ENCODE data around the gene UBE2E1.
"Not testable (repeated sequence)": the region's sequence is repeated elsewhere in the genome, so short reads cannot be mapped to it uniquely, and the experiment has no call there.

The UBE2E1 gene

GRCh38 chr3:23894254-23895061 lies 88.7 kb downstream of the UBE2E1 start:
- DNase-seq (ENCODE audit: low read depth), result no peak
- no peak for TF ChIP-seq CTCF (IDR thresholded peaks at IDR 0.05; ENCODE audit: insufficient read depth, low read depth, low read length, missing control alignments)
- H3K4me3 ChIP-seq (ENCODE audit: low read depth, low read length), result no peak overlapping the region

DNA sequence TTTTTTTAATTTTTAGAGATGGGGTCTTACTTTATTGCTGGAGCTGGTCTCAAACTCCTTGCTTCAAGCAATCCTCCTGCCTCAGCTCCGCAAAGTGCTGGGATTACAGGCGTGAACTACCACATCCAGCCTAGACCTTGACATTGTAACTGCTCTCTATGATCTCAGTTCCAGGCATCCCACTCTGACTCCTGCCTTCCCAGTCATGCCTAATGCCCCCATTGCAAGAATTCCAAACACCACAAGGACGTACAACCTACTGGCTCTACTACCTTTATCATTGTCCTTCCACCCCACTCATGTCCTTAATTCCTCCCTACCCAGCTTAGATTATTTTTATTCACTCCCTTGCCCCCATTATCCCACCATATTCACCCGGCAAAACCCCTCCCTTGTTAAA lies 89.4 kb downstream of the UBE2E1 start:
- H3K4me3 ChIP-seq (ENCODE audit: low read depth, low read length), result no peak overlapping the region
- TF ChIP-seq CTCF (IDR thresholded peaks at IDR 0.05; ENCODE audit: insufficient read depth, low read depth, low read length, missing control alignments), result no peak
- no peak for DNase-seq (ENCODE audit: low read depth)

DNA sequence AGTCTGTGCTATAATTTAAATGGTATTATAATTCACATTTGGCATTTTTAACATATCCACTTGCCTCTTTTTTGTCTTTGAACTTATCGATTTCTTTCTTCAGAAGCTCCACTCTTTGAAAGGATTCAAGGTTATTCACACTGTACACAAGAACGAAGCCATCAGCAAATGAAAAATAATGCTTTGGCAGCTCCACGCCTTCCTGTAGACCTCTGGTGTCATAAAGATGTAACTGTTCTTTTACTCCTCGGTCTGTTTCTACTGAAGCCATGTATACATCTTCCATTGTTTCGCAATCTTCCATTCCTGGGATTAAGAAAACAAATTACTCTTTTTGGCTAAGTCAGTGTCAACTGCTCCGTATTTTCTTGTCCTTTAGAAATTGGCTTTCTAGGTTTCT lies 95.0 kb downstream of the UBE2E1 start:
- no peak for DNase-seq (ENCODE audit: low read depth)
- no peak for TF ChIP-seq CTCF (IDR thresholded peaks at IDR 0.05; ENCODE audit: insufficient read depth, low read depth, low read length, missing control alignments)
- no peak overlapping the region for H3K4me3 ChIP-seq (ENCODE audit: low read depth, low read length)

DNA sequence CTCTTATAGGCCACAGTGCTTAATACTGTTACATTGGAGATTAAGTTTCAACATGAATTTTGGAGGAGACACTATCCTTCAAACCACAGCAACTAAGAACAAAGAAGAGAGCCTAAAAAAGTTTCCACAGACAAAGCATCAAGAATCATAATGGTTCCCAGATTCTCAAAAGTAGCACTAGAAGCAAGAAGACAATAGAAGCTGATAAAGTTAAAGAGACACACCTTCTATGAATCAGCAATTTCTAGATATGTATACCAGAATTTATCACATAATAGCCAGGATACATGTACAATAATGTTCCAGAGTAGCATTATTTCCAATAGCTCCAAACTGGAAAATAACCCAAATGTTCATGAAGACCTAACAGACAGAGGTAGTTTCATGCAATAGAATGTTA lies 98.8 kb downstream of the UBE2E1 start:
- no peak overlapping the region for H3K4me3 ChIP-seq (ENCODE audit: low read depth, low read length)
- TF ChIP-seq CTCF (IDR thresholded peaks at IDR 0.05; ENCODE audit: insufficient read depth, low read depth, low read length, missing control alignments), result no peak
- DNase-seq (ENCODE audit: low read depth), result no peak

GRCh38 chr3:23909341-23909740 lies 103.6 kb downstream of the UBE2E1 start:
- no peak for DNase-seq (ENCODE audit: low read depth)
- no peak overlapping the region for H3K4me3 ChIP-seq (ENCODE audit: low read depth, low read length)
- TF ChIP-seq CTCF (IDR thresholded peaks at IDR 0.05; ENCODE audit: insufficient read depth, low read depth, low read length, missing control alignments), result no peak

GRCh38 chr3:23911397-23911796 lies 105.6 kb downstream of the UBE2E1 start:
- no peak for TF ChIP-seq CTCF (IDR thresholded peaks at IDR 0.05; ENCODE audit: insufficient read depth, low read depth, low read length, missing control alignments)
- H3K4me3 ChIP-seq (ENCODE audit: low read depth, low read length), result no peak overlapping the region
- no peak for DNase-seq (ENCODE audit: low read depth)

DNA sequence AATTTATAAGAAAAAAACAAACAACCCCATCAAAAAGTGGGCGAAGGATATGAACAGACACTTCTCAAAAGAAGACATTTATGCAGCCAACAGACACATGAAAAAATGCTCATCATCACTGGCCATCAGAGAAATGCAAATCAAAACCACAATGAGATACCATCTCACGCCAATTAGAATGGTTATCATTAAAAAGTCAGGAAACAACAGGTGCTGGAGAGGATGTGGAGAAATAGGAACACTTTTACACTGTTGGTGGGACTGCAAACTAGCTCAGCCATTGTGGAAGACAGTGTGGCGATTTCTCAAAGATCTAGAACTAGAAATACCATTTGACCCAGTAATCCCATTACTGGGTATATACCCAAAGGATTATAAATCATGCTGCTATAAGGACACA lies 106.6 kb downstream of the UBE2E1 start:
- H3K4me3 ChIP-seq (ENCODE audit: low read depth, low read length); DNase-seq (ENCODE audit: low read depth): not testable (repeated sequence)
